PFSK-1 (cell line): Measurements from ENCODE around the gene CCR7.

Experiments used
- FOXP2 ChIP-seq: optimal IDR thresholded peaks from 2 replicates; pipeline ENCODE3; 2011; ENCODE audit warnings: borderline replicate concordance, control low read depth, inconsistent platforms; ENCODE audit not compliant: insufficient read depth; ENCODE audit errors: extremely low read length, extremely low read depth
- POLR2AphosphoS5 ChIP-seq: IDR thresholded peaks from 2 replicates; pipeline ENCODE4 v1.6.1; 2012; ENCODE audit warnings: low read depth, mild to moderate bottlenecking, control low read depth, low read length, moderate library complexity
- REST ChIP-seq, 2 experiments: IDR thresholded peaks; 2 replicates each; pipeline versions ENCODE4 v1.6.1 to v1.8.0; 2011 to 2012; ENCODE audit warnings: low read depth in 2 of 2, low read length in 2 of 2, control low read depth in 1 of 2, inconsistent platforms in 1 of 2, mild to moderate bottlenecking in 1 of 2, moderate library complexity in 1 of 2; ENCODE audit not compliant: insufficient read depth in 1 of 2
- SIN3A ChIP-seq: IDR thresholded peaks from 2 replicates; pipeline ENCODE4 v1.6.1; 2012; ENCODE audit warnings: mild to moderate bottlenecking, low read length, moderate library complexity, borderline replicate concordance; ENCODE audit not compliant: insufficient read depth
- TAF1 ChIP-seq: IDR thresholded peaks from 2 replicates; pipeline ENCODE4 v1.6.1; 2012; ENCODE audit warnings: low read length, control low read depth, borderline replicate concordance; ENCODE audit not compliant: insufficient read depth

CCR7 gene

GRCh38 chr17:40555296-40556190 is 9.7 kb downstream of the CCR7 start:
- TF ChIP-seq TAF1, result no peak
- TF ChIP-seq FOXP2, result no peak
- no peak for TF ChIP-seq REST (IDR thresholded peaks at IDR 0.05; ENCODE audit: insufficient read depth in 1 of 2, low read depth in 2 of 2, low read length in 2 of 2)
- no peak for TF ChIP-seq POLR2AphosphoS5
- no peak for TF ChIP-seq SIN3A

GRCh38 chr17:40554646-40555295 is 10.5 kb downstream of the CCR7 start:
- TF ChIP-seq FOXP2 (no peak), TAF1 (no peak), SIN3A (no peak), REST (IDR thresholded peaks at IDR 0.05; ENCODE audit: insufficient read depth in 1 of 2, low read depth in 2 of 2, low read length in 2 of 2) (no peak), POLR2AphosphoS5 (no peak)

GRCh38 chr17:40553694-40554534 is 11.4 kb downstream of the CCR7 start:
- TF ChIP-seq SIN3A (no peak), TAF1 (no peak), FOXP2 (no peak), POLR2AphosphoS5 (no peak)

- no peak for TF ChIP-seq SIN3A
These were observed 12.2 kb downstream of the CCR7 start for GRCh38 chr17:40552806-40553693.

GRCh38 chr17:40551879-40552768 is 13.1 kb downstream of the CCR7 start:
- TF ChIP-seq POLR2AphosphoS5 (no peak), TAF1 (no peak), REST (IDR thresholded peaks at IDR 0.05; ENCODE audit: insufficient read depth in 1 of 2, low read depth in 2 of 2, low read length in 2 of 2) (no peak), FOXP2 (no peak), SIN3A (no peak)
